Keratinocyte (primary cell): ENCODE measurements around the gene ATF1. TPM values are rescaled to one million over a fixed set of nuclear protein-coding genes. Genes with fewer than 3 reads are reported as not detected.

Experiments used
- DNase-seq: peaks from one replicate; pipeline ENCODE4 v3.0.0-alpha.2; 2011; ENCODE audit warnings: low read depth, missing footprints, low spot score
- FAIRE-seq: peaks from 2 replicates; lab custom pipeline; 2011; peaks lifted over from hg19 to GRCh38; lab: Jason Lieb, UNC
- H2AFZ ChIP-seq: 2 replicates; pipeline ENCODE4 v1.6.0; 2012; ENCODE audit warnings: low read length, control low read depth, inconsistent platforms; ENCODE audit not compliant: control insufficient read depth
- H3K27ac ChIP-seq: 2 replicates; pipeline ENCODE4 v1.5.1; 2011; ENCODE audit warnings: low read length; ENCODE audit not compliant: control insufficient read depth, insufficient read depth
- H3K27me3 ChIP-seq: 3 replicates; pipeline ENCODE4 v1.6.0; 2011; ENCODE audit warnings: low read length; ENCODE audit not compliant: control insufficient read depth, insufficient read depth; ENCODE audit errors: extremely low read depth
- H3K36me3 ChIP-seq, 2 experiments: 2 replicates in 1 of 2; 3 replicates in 1 of 2; pipeline ENCODE4 v1.5.1; 2011; ENCODE audit warnings: low read length in 2 of 2, mild to moderate bottlenecking in 1 of 2; ENCODE audit not compliant: control insufficient read depth in 2 of 2, insufficient read depth in 2 of 2; ENCODE audit errors: extremely low read depth in 1 of 2
- H3K4me1 ChIP-seq: 3 replicates; pipeline ENCODE4 v1.5.1; 2011; ENCODE audit warnings: low read length; ENCODE audit not compliant: control insufficient read depth, insufficient read depth; ENCODE audit errors: extremely low read depth
- H3K4me2 ChIP-seq: 3 replicates; pipeline ENCODE4 v1.6.0; 2011; ENCODE audit warnings: low read depth, low read length; ENCODE audit not compliant: control insufficient read depth, insufficient read depth; ENCODE audit errors: extremely low read depth
- H3K4me3 ChIP-seq, 3 experiments: fragments of 200-600 bp in 1 of 3; sonication (generic) in 1 of 3; 2 replicates in 2 of 3; 3 replicates in 1 of 3; pipeline ENCODE4 v1.5.1; 2011 to 2016; ENCODE audit warnings: low read length in 3 of 3, mild to moderate bottlenecking in 3 of 3, control low read depth in 2 of 3, inconsistent platforms in 1 of 3, low read depth in 1 of 3, mixed read lengths in 1 of 3, mixed run types in 1 of 3, moderate library complexity in 1 of 3; ENCODE audit not compliant: control insufficient read depth in 2 of 3, insufficient read depth in 2 of 3; ENCODE audit errors: extremely low read depth in 1 of 3
- H3K79me2 ChIP-seq: 2 replicates; pipeline ENCODE4 v1.6.0; 2012; ENCODE audit warnings: low read length; ENCODE audit not compliant: control insufficient read depth, insufficient read depth
- H3K9ac ChIP-seq: 3 replicates; pipeline ENCODE4 v1.6.0; 2011; ENCODE audit warnings: low read length; ENCODE audit not compliant: control insufficient read depth, insufficient read depth; ENCODE audit errors: extremely low read depth
- H3K9me1 ChIP-seq: 3 replicates; pipeline ENCODE4 v1.6.0; 2011; ENCODE audit warnings: low read length; ENCODE audit not compliant: control insufficient read depth, insufficient read depth; ENCODE audit errors: extremely low read depth
- H3K9me3 ChIP-seq: 2 replicates; pipeline ENCODE4 v1.5.1; 2012; ENCODE audit warnings: low read depth, low read length; ENCODE audit not compliant: control insufficient read depth
- H4K20me1 ChIP-seq: 3 replicates; pipeline ENCODE4 v1.6.0; 2011; ENCODE audit warnings: low read length; ENCODE audit not compliant: control insufficient read depth, insufficient read depth; ENCODE audit errors: extremely low read depth
- EZH2 ChIP-seq: IDR thresholded peaks from one replicate; pipeline ENCODE4 v1.6.1; 2012; ENCODE audit warnings: inconsistent platforms, mild to moderate bottlenecking, low read length, moderate library complexity
- dilution Hi-C: fragments of 300-500 bp; cut with MboI; formaldehyde crosslinking; loops from one replicate; pipeline ENCODE4 v1.7.0; 2020; ENCODE audit warnings: low sequenced_read_pairs; ENCODE audit not compliant: extremely low pct_ligation_motif_present
- polyA plus RNA-seq, 5 experiments: library from polyadenylated mRNA; depleted of rRNA in 3 of 5; stranded (reverse) in 3 of 5; stranded (forward) in 1 of 5; unstranded in 1 of 5; fragments of >200 nt; gene quantifications; 1 replicate in 1 of 5; 2 replicates in 3 of 5; 3 replicates in 1 of 5; pipeline versions ENCODE4 v1.2.1 to v1.2.3, GENCODE V29; 2011 to 2012; ENCODE audit warnings: missing spikeins in 2 of 5, low read depth in 1 of 5, low replicate concordance in 1 of 5
- TF ChIP-seq, protein P1 (sequence below), 3 experiments: IDR thresholded peaks in 1 of 3; conservative IDR thresholded peaks in 1 of 3; optimal IDR thresholded peaks in 1 of 3; 2 replicates in 2 of 3; 3 replicates in 1 of 3; pipeline versions ENCODE3 to v1.5.1; 2011; ENCODE audit warnings: low read length in 3 of 3, mild to moderate bottlenecking in 3 of 3, moderate library complexity in 2 of 3, control low read depth in 1 of 3, inconsistent platforms in 1 of 3; ENCODE audit not compliant: insufficient read depth in 2 of 3; ENCODE audit errors: extremely low read depth in 1 of 3

ATF1 gene
- polyA plus RNA-seq, 1 donor (not counting 4 experiments of a cell fraction or from before 2014, with no cell fraction given): 37.4 TPM

DNA sequence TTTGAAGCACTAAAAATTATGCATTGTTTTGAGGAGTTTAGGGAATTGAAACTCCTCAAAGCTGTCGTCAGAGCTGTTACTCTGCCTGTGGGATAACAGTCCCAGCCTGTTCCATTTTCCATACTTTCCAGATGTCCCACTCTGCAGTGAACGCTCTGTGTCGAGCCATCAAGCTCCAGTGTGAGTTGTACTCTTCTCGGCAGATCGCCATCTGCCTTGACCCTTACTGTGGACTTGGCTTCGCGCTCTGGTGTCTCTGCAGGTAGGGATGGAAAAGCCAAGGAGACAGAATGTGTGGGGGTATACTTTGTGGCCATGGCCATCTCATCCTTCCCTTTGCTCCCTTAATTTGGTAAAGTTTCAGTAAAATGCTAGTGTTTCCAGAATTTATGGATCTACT, 35.5 kb upstream of the ATF1 start:
- DNase-seq (no peak), FAIRE-seq (no peak)
- Histone ChIP-seq H3K36me3 (peaks cover 44% of the 10 kb centered on the region in 2 experiments), H3K4me3 (no peak overlapping the region), H3K9me1 (no peaks in the 10 kb centered on the region), H3K9ac (no peak overlapping the region), H3K4me2 (no peak overlapping the region), H4K20me1 (no peaks in the 10 kb centered on the region), H3K79me2 (no peaks in the 10 kb centered on the region), H3K27me3 (no peaks in the 10 kb centered on the region), H3K4me1 (peaks cover 5% of the 10 kb centered on the region), H3K9me3 (no peaks in the 10 kb centered on the region), H2AFZ (no peak overlapping the region), H3K27ac (no peak overlapping the region)
- dilution Hi-C loops: no loop called here
- TF ChIP-seq EZH2: no peak
- TF ChIP-seq, protein P1, sequence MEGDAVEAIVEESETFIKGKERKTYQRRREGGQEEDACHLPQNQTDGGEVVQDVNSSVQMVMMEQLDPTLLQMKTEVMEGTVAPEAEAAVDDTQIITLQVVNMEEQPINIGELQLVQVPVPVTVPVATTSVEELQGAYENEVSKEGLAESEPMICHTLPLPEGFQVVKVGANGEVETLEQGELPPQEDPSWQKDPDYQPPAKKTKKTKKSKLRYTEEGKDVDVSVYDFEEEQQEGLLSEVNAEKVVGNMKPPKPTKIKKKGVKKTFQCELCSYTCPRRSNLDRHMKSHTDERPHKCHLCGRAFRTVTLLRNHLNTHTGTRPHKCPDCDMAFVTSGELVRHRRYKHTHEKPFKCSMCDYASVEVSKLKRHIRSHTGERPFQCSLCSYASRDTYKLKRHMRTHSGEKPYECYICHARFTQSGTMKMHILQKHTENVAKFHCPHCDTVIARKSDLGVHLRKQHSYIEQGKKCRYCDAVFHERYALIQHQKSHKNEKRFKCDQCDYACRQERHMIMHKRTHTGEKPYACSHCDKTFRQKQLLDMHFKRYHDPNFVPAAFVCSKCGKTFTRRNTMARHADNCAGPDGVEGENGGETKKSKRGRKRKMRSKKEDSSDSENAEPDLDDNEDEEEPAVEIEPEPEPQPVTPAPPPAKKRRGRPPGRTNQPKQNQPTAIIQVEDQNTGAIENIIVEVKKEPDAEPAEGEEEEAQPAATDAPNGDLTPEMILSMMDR (optimal IDR thresholded peaks at IDR 0.05 in 1 of 3, IDR thresholded peaks at IDR 0.05 in 1 of 3, conservative IDR thresholded peaks at IDR 0.05 in 1 of 3; ENCODE audit: extremely low read depth in 1 of 3, insufficient read depth in 2 of 3, low read length in 3 of 3): no peak

DNA sequence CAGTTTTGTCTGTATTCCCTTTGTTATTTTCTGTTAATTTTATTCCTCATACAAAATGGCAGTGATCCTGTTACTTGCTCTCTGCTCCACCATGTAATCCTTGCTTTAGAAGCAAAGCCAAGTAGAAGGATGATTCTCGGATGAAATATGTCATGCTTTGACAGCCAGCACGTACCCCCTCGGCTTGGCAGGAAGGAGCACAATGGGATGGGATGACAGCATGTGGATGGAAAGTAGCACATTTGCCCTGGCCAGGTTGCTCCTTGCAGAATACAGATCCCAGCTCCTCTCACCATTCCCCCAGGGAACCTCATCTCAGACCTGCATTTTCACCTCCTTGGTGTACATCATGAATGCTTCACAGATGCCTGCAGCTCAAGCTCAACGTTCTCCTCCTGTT, 35.1 kb upstream of the ATF1 start:
- H4K20me1 ChIP-seq: no peaks in the 10 kb centered on the region
- no peaks in the 10 kb centered on the region for H3K27me3 ChIP-seq
- H3K79me2 ChIP-seq: no peaks in the 10 kb centered on the region
- DNase-seq (no peak), FAIRE-seq (no peak)
- H3K27ac ChIP-seq: no peak overlapping the region
- no peak overlapping the region for H3K9ac ChIP-seq
- peaks cover 5% of the 10 kb centered on the region for H3K4me1 ChIP-seq
- no peak overlapping the region for H3K4me2 ChIP-seq
- no peaks in the 10 kb centered on the region for H3K9me3 ChIP-seq
- H2AFZ ChIP-seq: no peak overlapping the region
- H3K36me3 ChIP-seq: peaks cover 45 to 48% of the 10 kb centered on the region in 2 experiments
- no peaks in the 10 kb centered on the region for H3K9me1 ChIP-seq
- no peak overlapping the region for H3K4me3 ChIP-seq
- TF ChIP-seq, protein P1 (optimal IDR thresholded peaks at IDR 0.05 in 1 of 3, IDR thresholded peaks at IDR 0.05 in 1 of 3, conservative IDR thresholded peaks at IDR 0.05 in 1 of 3; ENCODE audit: extremely low read depth in 1 of 3, insufficient read depth in 2 of 3, low read length in 3 of 3): no peak
- TF ChIP-seq EZH2: no peak
- dilution Hi-C loops: no loop called here
